Fibroblast of lung (primary cell): ENCODE results near the gene FAM43B.

Experiments used
- EZH2 ChIP-seq: IDR thresholded peaks from 2 replicates; pipeline ENCODE4 v1.5.1; 2012; ENCODE audit warnings: low read length, control low read depth, mild to moderate bottlenecking; ENCODE audit errors: missing control alignments
- TF ChIP-seq, protein P1 (sequence below), 2 donors: IDR thresholded peaks in 1 of 2; conservative IDR thresholded peaks in 1 of 2; 1 replicate in 1 of 2; 2 replicates in 1 of 2; pipeline ENCODE4 v1.5.1; 2011 to 2012; ENCODE audit warnings: low read length in 2 of 2, control low read depth in 1 of 2, inconsistent platforms in 1 of 2, low read depth in 1 of 2, mild to moderate bottlenecking in 1 of 2

- TF ChIP-seq, protein P1, sequence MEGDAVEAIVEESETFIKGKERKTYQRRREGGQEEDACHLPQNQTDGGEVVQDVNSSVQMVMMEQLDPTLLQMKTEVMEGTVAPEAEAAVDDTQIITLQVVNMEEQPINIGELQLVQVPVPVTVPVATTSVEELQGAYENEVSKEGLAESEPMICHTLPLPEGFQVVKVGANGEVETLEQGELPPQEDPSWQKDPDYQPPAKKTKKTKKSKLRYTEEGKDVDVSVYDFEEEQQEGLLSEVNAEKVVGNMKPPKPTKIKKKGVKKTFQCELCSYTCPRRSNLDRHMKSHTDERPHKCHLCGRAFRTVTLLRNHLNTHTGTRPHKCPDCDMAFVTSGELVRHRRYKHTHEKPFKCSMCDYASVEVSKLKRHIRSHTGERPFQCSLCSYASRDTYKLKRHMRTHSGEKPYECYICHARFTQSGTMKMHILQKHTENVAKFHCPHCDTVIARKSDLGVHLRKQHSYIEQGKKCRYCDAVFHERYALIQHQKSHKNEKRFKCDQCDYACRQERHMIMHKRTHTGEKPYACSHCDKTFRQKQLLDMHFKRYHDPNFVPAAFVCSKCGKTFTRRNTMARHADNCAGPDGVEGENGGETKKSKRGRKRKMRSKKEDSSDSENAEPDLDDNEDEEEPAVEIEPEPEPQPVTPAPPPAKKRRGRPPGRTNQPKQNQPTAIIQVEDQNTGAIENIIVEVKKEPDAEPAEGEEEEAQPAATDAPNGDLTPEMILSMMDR (conservative IDR thresholded peaks at IDR 0.05 in 1 of 2, IDR thresholded peaks at IDR 0.05 in 1 of 2; ENCODE audit: low read depth in 1 of 2, low read length in 2 of 2) = no peak
- TF ChIP-seq EZH2 = no peak
Measured at GRCh38 chr1:20511518-20512428, 40.6 kb upstream of the FAM43B start.
